Neural progenitor cell (in vitro differentiated cells): ENCODE data around the gene ZNF625. TPM values are rescaled to one million over a fixed set of nuclear protein-coding genes. Genes with fewer than 3 reads are reported as not detected.

Source experiments
- DNase-seq: peaks from one replicate; pipeline ENCODE4 v3.0.0-alpha.2; 2016; ENCODE audit warnings: low spot score
- H2AFZ ChIP-seq: fragments of 200-600 bp; sonication (generic); replicated peaks from 2 replicates; pipeline ENCODE4 v1.6.1; 2016; ENCODE audit warnings: antibody characterized with exemption
- H3F3A ChIP-seq: fragments of 200-600 bp; sonication (generic); 2 replicates; pipeline ENCODE4 v1.6.1; 2016; ENCODE audit warnings: antibody characterized with exemption, low read depth
- H3K27ac ChIP-seq: fragments of 200-600 bp; sonication (generic); 2 replicates; pipeline ENCODE4 v1.5.1; 2016; ENCODE audit warnings: mild to moderate bottlenecking
- H3K27me3 ChIP-seq: fragments of 200-600 bp; sonication (generic); 2 replicates; pipeline ENCODE4 v1.6.1; 2016; ENCODE audit warnings: mild to moderate bottlenecking, moderate library complexity
- H3K36me3 ChIP-seq: fragments of 200-600 bp; sonication (generic); 2 replicates; pipeline ENCODE4 v1.5.1; 2016
- H3K4me1 ChIP-seq: fragments of 200-600 bp; sonication (generic); 2 replicates; pipeline ENCODE4 v1.6.1; 2016; ENCODE audit warnings: mixed run types
- H3K4me2 ChIP-seq: fragments of 200-600 bp; sonication (generic); 2 replicates; pipeline ENCODE4 v1.6.1; 2016
- H3K4me3 ChIP-seq: fragments of 200-600 bp; sonication (generic); 2 replicates; pipeline ENCODE4 v1.5.1; 2016
- H3K79me2 ChIP-seq: fragments of 200-600 bp; sonication (generic); 2 replicates; pipeline ENCODE4 v1.6.1; 2016; ENCODE audit warnings: low read depth
- H3K9ac ChIP-seq: fragments of 200-600 bp; sonication (generic); 2 replicates; pipeline ENCODE4 v1.6.1; 2016
- H3K9me3 ChIP-seq: fragments of 200-600 bp; sonication (generic); 2 replicates; pipeline ENCODE4 v1.5.1; 2016; ENCODE audit warnings: low read depth
- H4K20me1 ChIP-seq: fragments of 200-600 bp; sonication (generic); 2 replicates; pipeline ENCODE4 v1.6.1; 2016; ENCODE audit warnings: low read depth
- H3K27ac Mint-ChIP-seq: 3 replicates; pipeline ENCODE4 v1.8.0; 2021; ENCODE audit warnings: mixed read lengths
- H3K27me3 Mint-ChIP-seq: 2 replicates; pipeline ENCODE4 v1.8.0; 2022; ENCODE audit warnings: low read depth, mild to moderate bottlenecking, inconsistent platforms, moderate library complexity, mixed read lengths; ENCODE audit not compliant: insufficient read depth
- H3K36me3 Mint-ChIP-seq: 3 replicates; pipeline ENCODE4 v1.8.0; 2021; ENCODE audit warnings: mixed read lengths
- H3K4me1 Mint-ChIP-seq: 3 replicates; pipeline ENCODE4 v1.8.0; 2021; ENCODE audit warnings: mixed read lengths
- H3K4me3 Mint-ChIP-seq: 3 replicates; pipeline ENCODE4 v1.8.0; 2021; ENCODE audit warnings: mild to moderate bottlenecking, moderate library complexity, mixed read lengths
- H3K9me3 Mint-ChIP-seq: 3 replicates; pipeline ENCODE4 v1.8.0; 2020; ENCODE audit warnings: mixed read lengths
- EZH2 ChIP-seq: fragments of 200-600 bp; sonication (generic); IDR thresholded peaks from 2 replicates; pipeline ENCODE4 v1.6.1; 2017; ENCODE audit warnings: antibody characterized with exemption, mild to moderate bottlenecking, moderate library complexity
- EZH2phosphoT487 ChIP-seq: fragments of 200-600 bp; sonication (generic); IDR thresholded peaks from 2 replicates; pipeline ENCODE4 v1.6.1; 2017; ENCODE audit warnings: antibody characterized with exemption
- total RNA-seq: library from RNA; depleted of rRNA; stranded (reverse); fragments of >200 nt; gene quantifications from 2 replicates; pipeline ENCODE4 v1.2.3, GENCODE V29; 2015; ENCODE audit warnings: low replicate concordance
- TF ChIP-seq, protein P1 (sequence below): fragments of 200-600 bp; sonication (generic); IDR thresholded peaks from 2 replicates; pipeline ENCODE4 v1.5.1; 2017; ENCODE audit warnings: antibody characterized with exemption, mild to moderate bottlenecking

Gene ZNF625
- total RNA-seq, 1 donor from 2014 or later, result 39.8 TPM

DNA sequence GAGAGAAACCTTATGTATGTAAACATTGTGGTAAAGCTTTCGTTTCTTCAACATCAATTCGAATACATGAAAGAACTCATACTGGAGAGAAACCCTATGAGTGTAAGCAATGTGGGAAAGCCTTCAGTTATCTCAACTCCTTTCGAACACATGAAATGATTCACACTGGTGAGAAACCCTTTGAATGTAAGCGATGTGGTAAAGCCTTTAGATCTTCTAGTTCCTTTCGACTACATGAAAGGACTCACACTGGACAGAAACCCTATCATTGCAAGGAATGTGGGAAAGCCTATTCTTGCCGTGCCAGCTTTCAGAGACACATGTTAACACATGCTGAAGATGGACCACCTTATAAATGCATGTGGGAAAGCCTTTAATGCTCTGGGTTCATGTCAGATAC, 31.1 kb upstream of the ZNF625 start:
- TF ChIP-seq EZH2phosphoT487, result no peak
- TF ChIP-seq, protein P1, sequence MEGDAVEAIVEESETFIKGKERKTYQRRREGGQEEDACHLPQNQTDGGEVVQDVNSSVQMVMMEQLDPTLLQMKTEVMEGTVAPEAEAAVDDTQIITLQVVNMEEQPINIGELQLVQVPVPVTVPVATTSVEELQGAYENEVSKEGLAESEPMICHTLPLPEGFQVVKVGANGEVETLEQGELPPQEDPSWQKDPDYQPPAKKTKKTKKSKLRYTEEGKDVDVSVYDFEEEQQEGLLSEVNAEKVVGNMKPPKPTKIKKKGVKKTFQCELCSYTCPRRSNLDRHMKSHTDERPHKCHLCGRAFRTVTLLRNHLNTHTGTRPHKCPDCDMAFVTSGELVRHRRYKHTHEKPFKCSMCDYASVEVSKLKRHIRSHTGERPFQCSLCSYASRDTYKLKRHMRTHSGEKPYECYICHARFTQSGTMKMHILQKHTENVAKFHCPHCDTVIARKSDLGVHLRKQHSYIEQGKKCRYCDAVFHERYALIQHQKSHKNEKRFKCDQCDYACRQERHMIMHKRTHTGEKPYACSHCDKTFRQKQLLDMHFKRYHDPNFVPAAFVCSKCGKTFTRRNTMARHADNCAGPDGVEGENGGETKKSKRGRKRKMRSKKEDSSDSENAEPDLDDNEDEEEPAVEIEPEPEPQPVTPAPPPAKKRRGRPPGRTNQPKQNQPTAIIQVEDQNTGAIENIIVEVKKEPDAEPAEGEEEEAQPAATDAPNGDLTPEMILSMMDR, result no peak
- no peak for TF ChIP-seq EZH2
- Histone ChIP-seq H3K27me3 (no peaks in the 10 kb centered on the region), H2AFZ (no peak overlapping the region), H3K79me2 (peaks cover 15% of the 10 kb centered on the region), H3K36me3 (peaks cover 57% of the 10 kb centered on the region), H3K27ac (no peak overlapping the region), H3K9ac (no peak overlapping the region), H3K4me1 (no peaks in the 10 kb centered on the region), H4K20me1 (no peaks in the 10 kb centered on the region), H3K9me3 (peaks cover 46% of the 10 kb centered on the region), H3K4me2 (no peak overlapping the region), H3F3A (no peaks in the 10 kb centered on the region), H3K4me3 (no peak overlapping the region)
- DNase-seq, result no peak
- H3K27me3 Mint-ChIP-seq, result peaks cover 3% of the 10 kb centered on the region
- H3K36me3 Mint-ChIP-seq, result peaks cover 76% of the 10 kb centered on the region
- no peak overlapping the region for H3K27ac Mint-ChIP-seq
- H3K9me3 Mint-ChIP-seq, result peaks cover 87% of the 10 kb centered on the region
- H3K4me1 Mint-ChIP-seq, result no peaks in the 10 kb centered on the region
- H3K4me3 Mint-ChIP-seq, result no peak overlapping the region

DNA sequence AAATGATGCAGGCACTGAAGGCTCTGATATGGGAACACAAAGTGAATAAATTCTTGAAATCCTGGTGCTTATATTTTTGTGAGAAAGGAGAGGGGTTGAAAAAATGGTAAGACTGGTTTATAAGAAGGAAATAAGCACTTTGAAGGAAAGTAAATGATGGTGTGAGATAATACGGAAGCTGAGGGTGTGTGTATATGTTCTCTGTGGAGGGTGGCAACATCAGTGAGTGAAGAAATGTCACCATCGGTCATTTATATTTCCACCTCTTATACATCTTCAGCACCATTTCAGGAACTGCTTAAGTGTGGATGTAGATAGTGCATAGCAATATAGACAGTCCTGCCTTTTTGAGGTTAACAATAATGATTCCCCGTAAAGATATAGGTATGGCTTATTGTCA, 23.8 kb upstream of the ZNF625 start:
- H3K27me3 Mint-ChIP-seq, result no peaks in the 10 kb centered on the region
- Histone ChIP-seq H3K79me2 (peaks cover 84% of the 10 kb centered on the region), H3K9ac (no peak overlapping the region), H3K9me3 (peaks cover 6% of the 10 kb centered on the region), H2AFZ (no peak overlapping the region), H3K4me1 (no peaks in the 10 kb centered on the region), H3K4me2 (no peak overlapping the region), H3K4me3 (no peak overlapping the region), H3K27me3 (no peaks in the 10 kb centered on the region), H3K27ac (no peak overlapping the region), H4K20me1 (no peaks in the 10 kb centered on the region), H3F3A (no peaks in the 10 kb centered on the region), H3K36me3 (no peaks in the 10 kb centered on the region)
- no peak overlapping the region for H3K27ac Mint-ChIP-seq
- DNase-seq, result no peak
- no peaks in the 10 kb centered on the region for H3K4me1 Mint-ChIP-seq
- H3K4me3 Mint-ChIP-seq, result no peak overlapping the region
- H3K36me3 Mint-ChIP-seq, result peaks cover 66% of the 10 kb centered on the region
- peaks cover 82% of the 10 kb centered on the region for H3K9me3 Mint-ChIP-seq
- no peak for TF ChIP-seq EZH2
- TF ChIP-seq, protein P1, result no peak
- TF ChIP-seq EZH2phosphoT487, result no peak

GRCh38 chr19:12166626-12167025, 10.1 kb upstream of the ZNF625 start:
- peaks cover 11% of the 10 kb centered on the region for H3K4me1 Mint-ChIP-seq
- Histone ChIP-seq H3K79me2 (peaks cover 67% of the 10 kb centered on the region), H3K4me2 (no peak overlapping the region)

More at GRCh38 chr19:12166626-12167025, 10.1 kb upstream of the ZNF625 start:
- peaks cover 5% of the 10 kb centered on the region for H3F3A ChIP-seq
- peaks cover 53% of the 10 kb centered on the region for H3K36me3 Mint-ChIP-seq
- H3K27ac ChIP-seq, result no peak overlapping the region
- no peak overlapping the region for H3K27ac Mint-ChIP-seq
- no peak overlapping the region for H3K9ac ChIP-seq
- no peak overlapping the region for H2AFZ ChIP-seq
- no peaks in the 10 kb centered on the region for H3K36me3 ChIP-seq
- peaks cover 3% of the 10 kb centered on the region for H3K27me3 Mint-ChIP-seq
- peaks cover 8% of the 10 kb centered on the region for H4K20me1 ChIP-seq
- peaks cover 57% of the 10 kb centered on the region for H3K9me3 Mint-ChIP-seq
- no peaks in the 10 kb centered on the region for H3K27me3 ChIP-seq
- H3K4me3 Mint-ChIP-seq, result no peak overlapping the region
- H3K9me3 ChIP-seq, result no peaks in the 10 kb centered on the region
- DNase-seq, result no peak
- TF ChIP-seq, protein P1, result no peak
- no peak for TF ChIP-seq EZH2
- no peak for TF ChIP-seq EZH2phosphoT487
- no peak overlapping the region for H3K4me3 ChIP-seq
- peaks cover 5% of the 10 kb centered on the region for H3K4me1 ChIP-seq
